NCI-H1105 (cell line): Measurements from ENCODE around the gene CTNND2.

Experiments
- DNase-seq: peaks from one replicate; lab custom pipeline; 2025; lab: John Stamatoyannopoulos, UW

Gene CTNND2

DNA sequence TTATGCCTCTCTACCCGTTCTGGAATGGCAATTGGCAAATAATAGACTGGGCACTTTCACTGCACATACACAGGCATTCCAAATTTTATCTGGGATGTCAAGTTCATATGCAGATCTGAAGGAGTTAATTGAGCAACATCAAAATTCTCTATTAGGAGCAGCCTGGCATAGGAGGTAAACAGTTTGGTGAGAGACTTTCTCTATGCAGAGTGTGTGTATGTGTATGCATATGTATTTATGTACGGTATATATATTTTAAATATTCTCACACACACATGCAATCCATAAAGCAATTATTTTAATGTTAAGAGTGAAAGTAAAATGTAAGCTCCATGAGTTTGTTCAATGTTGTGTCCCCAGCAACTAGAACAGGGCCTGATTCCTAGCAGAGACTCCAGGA is 517.8 kb downstream of the CTNND2 start:
- no peak for DNase-seq

DNA sequence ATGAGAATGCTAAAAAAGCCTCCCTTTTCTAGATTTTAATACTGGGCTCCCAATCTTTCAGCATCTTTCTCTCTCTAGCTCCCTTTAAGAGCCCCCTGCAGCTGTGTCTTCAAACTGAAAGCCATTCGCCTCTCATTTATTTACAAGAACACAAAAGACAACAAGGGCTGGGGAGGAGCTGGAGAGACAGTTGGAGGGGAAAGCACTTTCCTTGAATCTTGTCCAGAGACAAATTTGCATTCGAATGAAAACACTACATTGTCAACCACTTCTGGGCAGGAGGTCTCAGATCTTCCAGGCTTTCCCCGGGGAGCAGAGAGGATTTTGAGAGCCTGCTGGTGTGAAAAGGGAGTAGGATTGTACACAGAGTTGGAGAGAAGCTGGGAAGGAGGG is 518.3 kb downstream of the CTNND2 start:
- DNase-seq, result no peak

DNA sequence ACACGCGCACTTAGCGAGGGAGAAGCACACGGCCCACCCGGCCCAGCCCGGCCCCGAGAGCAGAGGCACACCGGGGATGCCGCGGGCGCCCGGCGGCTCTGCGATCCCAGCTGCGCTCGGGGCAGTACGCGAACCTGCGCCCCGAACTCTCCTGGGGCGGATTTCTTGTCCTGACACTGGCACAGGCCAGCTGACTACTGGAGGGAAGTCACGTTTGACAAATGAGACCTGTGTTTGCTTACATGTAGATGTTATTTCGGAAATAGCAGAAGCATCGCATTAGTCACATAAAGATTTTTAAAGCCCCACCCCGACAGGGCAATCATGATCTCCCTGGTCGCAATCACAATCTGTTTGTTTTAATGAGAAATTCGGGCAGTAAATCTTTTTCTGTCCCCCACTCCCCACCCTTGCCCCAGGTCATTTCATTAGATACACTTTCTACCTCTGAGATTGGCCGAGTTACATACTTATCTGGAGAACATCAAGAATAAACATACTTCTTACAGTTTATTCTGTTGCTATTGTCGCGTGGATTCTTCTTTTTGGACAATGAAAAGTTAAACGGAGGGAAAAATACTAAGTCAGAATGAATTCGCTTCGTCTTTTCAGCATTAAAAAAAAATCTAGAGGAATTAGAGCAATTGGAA is 518.9 kb downstream of the CTNND2 start:
- no peak for DNase-seq

DNA sequence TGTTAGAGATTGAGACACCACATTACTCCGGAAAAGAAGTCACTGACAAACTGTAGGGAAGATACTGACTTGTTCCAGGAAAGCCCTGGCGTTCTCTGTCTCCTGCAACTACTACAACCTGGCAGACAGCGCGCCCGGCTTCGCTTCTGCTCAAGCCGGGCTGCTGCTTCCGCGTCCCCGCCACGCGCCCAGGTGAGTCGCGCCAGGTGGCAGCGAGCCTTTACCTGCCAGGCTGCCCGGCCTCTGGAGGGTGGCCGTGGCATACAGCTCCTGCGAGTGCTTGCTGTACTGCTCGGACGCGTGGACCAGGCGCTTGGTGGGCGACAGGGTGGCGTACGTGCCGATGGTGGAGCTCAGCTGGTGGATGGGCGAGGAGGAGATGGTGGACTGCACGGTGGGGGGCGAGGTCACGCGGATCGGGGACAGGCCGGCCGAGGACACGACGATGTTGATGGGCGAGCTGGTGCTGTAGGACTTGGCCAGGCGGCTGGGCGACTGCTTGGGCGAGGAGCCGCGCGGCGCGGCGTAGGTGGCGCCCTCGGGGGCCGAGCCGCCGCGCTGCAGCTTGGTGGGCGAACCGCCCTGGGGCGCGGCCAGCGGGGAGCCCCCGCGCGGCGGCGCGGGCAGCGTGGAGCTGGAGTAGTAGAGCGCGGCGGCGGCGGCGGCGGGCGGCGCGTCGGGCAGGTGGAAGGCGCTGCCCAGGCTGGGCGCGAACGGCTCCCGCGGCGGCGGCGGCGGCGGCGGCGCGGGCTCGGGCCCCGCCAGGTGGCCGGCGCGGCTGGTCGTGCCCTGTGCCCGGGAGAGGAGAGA is 519.6 kb downstream of the CTNND2 start:
- DNase-seq, result peak; percentile 26

DNA sequence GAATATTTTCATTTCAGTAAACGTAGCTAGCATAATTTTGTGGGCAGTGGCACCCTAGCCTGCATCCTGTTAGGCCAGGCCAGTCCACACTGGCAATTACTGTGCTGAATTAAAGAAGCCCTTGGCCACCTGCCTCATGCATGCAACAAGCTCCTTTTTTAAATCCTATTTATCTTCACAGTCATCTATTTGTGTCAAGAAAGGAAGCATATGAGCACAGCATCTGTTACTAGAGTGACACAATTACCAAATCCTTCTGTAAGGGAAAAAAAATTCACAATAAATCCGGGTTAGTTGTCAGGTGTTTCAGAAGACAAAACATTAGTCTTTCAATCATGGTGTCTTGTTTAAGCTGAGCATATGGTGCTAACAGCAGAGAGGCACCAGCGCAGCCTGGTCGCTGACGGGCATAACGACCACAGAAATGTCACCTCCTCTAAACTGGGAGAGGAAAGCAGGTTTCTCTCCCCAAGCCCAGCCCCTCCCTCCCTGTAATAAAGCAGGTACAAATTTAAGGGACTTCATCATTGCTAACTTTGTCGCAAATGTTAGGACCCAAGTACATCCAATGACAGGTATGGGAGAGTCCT is 520.6 kb downstream of the CTNND2 start:
- DNase-seq, result no peak

DNA sequence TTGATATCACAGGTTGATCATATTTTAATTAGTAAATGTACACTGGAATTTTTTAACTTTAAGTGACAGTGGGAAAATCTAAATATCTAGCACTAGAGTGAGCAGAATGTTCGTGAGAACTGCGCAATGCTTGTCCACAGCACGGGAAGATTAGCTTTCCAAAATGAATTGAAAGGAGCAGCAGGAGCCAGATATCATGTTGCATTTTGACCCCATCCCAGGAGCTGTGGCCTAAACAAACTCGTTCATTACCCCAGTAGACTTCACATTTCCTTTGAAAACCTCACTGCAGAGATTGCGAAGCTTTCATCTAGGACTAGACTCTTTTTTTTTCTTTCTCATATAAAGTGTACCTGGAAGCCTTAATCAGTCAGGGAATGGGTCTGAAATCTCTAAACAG is 525.8 kb downstream of the CTNND2 start:
- no peak for DNase-seq

DNA sequence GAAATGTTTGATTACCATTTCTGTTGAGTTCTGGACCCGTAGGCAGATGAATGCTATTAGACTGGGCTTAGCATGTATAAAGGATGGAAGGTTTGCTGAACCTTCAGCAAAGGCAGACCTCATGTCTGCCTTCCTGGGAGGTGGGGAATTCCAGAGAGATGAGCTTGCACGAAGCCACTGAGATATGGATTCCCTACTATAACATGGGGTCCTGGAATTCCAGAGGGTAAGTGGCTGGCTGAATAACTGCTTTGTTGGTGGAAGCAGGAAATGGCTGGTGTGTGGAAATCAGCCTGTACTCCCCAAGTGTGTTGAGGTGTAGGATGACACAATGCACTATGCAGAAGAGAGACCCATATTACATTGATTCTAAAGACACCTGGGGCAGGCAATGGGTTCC is 526.4 kb downstream of the CTNND2 start:
- DNase-seq, result no peak

DNA sequence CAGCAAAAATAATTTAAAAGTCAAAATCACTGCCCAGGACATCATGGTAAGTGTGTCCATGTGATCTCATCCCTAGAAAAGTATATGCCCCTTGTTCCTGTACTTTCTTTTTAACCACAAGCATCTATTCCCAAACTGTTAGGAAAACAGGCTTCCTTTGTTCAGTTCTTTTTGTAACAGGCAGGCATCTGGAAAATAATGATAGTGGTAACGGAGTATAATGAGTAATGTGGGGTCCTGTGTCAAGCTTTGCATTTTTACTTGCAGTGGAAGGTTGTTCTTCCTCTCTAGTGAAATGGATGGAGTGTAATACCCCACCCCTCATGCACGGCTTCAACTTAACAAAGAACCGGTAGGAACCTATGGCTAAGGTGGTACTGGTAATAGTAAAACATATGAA is 532.1 kb downstream of the CTNND2 start:
- no peak for DNase-seq

DNA sequence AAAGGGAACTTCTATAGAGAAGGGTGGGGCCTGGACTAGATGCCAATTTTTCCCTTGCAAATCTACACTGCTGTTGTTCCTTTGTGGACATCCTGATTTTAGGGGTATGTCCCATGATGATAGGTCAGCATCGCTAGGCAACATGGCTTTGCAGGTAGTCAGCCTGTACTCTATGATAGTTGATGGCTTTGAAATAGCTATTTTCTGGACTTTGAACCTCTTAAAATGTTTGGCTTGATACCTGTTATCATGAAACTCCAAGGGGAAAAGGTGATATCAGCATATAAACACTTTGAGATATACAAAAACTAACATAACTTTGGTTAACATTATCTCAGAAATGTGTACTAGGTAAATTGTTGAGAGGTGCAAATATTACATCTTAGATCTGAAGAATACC is 533.2 kb downstream of the CTNND2 start:
- no peak for DNase-seq

DNA sequence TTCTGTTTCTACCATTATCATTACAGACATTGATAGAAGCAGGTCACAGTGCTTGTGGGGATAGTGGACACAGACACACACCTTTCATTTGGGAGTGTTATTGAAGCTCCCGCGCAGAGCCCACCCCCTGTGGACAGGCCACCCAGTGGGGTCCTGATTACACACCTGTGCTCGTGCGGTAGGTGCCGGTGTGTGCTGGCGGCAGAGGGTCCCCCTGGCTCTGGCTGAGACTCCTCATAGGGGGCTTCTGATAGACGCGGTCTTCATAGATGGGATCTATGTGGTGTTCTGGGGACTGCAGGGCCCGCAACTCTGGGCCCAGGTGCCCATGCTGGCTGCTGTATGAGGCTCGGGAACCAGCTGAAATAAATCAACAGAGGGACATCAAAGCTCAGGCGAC is 539.7 kb downstream of the CTNND2 start:
- no peak for DNase-seq

DNA sequence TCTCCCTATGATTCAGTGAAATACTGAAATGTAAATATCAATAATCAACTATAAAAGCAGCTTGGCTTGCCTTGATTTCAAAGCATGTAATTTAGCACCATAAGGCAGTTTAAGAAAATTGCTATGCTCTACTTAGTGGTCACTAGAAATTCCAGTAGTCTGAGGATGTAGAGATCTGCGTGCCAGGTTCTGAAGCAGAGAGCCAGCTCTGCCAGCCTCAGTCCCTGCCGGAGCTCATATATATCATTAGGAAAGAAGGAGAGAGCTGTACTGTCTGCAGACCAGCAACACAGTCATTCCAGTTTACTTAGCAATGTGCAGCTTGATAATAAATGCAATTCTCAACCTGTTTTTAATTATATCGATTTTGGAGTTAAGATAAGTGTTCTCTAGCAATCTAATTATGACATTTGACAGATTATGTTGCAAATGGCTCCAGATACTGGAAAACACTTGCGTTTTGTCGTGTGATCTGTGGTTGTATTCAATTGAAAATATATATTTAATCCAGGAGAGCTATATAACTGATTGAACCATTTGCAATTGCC is 540.5 kb downstream of the CTNND2 start:
- DNase-seq, result no peak

DNA sequence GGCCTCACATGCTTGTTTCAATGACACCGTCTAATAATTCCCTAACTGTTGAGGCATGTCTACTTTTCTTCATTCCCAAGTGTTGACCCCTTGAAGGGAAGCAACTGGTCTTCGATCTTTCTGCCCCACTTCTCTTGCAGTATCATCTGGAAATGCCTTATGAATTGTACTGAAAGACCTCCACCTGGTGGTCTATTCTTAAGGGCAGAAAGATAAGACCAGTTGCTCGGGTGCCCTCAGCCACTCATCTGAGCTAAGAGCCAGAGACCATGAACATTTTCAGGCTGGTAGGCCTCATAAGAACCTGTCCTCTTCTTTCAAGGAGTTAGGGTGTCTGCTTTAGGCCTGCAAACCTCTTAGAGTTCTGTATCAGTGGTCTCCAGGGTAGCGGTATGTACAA is 542.5 kb downstream of the CTNND2 start:
- DNase-seq, result no peak

DNA sequence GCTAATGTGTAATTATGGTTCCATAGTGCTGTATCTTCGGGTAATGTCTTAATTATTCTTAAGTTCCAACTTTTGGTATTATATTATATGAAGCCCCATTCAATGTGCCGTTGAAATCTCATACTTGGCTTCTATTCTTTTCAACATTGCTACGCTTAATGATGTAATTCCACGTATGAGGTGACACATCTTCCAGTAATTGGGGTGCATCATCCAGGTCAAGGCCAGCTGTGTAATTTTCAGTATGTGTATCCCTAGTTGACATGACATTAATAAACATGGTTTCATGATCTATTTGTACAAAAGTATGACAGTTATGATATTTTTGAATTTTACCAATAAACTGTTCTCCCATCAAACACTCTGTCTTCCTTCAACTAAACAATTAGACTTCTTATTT is 546.3 kb downstream of the CTNND2 start:
- no peak for DNase-seq

DNA sequence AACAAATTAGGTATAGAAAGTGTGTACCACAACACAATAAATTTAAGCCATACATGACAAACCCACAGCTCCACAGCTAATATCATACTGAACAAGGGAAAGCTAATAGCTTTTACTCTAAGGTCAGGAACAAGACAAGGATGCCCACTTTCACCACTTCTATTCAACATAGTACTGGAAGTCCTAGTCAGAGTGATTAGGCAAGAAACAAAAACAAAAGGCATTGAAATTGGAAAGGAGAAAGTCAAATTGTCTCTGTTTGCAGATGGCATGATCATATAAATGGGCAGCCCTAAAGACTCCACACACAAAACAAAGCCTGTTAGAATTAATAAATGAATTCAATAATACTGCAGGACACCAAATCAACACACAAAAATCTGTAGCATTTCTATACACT is 548.8 kb downstream of the CTNND2 start:
- DNase-seq, result no peak

DNA sequence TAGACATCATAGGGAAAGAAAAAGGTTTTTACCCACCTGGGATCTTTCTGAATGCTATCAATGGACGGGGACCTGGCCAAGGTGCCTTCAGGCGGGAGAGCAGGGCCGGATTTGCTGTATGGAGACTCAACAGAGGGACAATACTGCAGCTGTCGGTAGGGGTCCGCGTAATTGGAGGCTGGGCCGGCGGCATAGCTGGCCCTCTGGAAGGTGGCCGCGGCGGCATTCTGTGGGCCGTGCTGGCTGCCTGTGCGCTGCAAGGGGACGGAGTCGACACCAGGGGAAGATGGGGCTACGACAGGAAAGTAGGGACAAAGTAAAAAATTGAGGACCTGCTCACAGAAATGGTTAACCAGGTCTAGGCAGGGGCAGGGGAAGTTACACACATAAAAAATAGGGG is 557.9 kb downstream of the CTNND2 start:
- no peak for DNase-seq

DNA sequence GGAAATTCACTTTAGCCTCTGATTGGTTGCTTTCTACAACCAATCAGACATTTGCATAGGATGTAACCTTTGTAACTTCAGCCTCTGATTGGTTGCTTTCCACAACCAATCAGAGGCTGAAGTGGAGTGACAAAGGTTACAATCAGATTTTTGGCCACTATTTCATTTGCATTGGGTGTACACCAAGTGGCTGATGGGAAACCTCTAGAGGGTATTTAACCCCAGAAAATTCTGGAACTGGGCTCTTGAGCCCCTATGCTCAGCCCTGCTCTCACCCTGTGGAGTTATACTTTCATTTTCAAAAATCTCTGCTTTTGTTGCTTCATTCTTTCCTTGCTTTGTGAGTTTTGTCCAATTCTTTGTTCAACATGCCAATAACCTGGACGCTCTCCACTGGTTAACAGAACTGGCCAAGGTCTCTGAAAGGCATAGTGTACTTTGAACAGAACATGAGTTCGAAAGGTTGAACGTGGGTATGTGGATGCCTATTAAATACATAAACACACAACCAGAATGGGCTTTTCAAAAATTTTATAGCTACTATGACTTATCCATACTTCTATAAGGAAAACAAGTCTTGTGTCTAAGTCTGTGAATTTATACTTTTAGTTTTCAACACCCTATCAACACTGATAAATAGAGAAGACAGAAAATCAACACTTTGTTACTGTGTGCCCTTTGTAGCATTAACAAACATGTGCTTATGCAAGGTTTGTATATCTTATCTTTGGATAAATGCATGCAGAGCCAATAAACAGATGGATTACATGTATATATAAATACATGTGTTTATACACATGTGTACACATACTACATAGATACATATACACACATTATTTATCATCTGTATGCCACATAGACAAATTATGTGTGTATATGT is 568.1 kb downstream of the CTNND2 start:
- no peak for DNase-seq

DNA sequence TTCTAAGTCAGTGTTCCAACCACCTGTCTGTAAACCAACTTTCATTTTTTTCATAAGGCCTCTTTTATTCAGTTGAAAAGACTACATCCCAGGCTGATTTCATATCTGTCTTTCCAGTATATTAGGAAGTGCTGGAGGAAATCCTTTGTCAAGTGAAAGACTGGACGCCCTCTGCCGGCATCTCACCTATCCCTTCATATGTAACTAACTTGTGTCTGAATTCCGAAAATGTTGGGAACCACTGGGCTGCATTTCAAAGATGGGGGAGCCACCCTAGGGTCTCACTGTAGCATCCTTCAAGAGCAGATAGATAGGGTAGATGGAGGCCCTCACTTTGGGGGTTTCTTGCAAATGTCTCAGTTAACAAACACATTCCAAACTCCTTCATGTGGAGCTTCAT is 569.8 kb downstream of the CTNND2 start:
- no peak for DNase-seq

DNA sequence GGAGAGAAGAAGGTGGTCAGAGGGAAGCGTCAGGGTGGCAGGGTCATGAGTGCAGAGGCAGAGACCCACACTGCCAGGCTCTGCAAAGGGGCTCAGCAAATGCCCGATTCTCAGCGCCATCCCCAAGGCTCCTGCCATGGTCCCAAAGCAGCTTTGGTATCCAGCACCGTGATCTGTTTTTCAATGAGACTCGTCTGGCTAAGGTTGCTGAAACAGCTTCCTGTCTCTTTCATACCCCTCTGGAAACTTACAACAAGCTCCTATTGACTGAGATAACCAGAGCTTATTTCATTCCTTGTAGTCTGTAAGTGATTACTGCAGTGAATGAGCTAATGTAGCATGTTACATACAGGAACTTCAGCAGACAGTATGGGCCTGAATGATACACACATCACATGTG is 574.6 kb downstream of the CTNND2 start:
- no peak for DNase-seq

DNA sequence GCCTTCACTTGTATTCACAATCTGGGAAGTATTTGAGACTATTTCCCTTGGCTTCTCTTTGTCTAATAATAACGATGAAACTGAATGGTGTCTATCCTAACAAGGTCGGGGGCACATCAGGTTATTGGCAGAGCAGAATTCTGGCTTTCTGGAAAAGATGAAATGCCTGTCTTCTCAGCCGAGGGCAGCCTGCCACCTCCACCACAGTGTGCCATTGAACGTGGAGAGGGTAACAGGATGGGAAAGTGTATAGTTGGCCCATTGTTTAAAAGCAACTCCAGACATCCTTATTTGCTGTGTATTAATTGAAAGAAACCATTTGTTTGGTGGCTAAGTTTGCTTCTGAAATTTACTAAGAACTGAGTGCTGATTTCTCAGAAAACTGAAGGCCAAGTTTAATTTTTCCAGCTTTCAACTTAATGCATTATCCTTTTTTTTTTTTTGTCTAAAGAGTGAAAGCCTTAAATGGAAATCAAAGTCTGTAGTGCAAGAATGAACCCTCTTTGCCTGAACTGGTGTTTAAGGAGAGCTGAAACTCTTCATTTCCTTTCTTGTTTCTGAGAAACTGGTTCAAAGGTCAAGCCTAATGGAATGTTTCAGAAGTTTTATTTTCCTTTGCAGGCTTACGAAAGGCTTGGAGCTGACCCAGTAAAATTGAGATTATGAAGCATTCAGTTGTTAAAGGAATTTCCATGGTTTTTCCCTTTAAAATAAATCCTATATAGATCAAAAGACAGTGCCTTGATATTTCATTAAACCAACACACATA is 579.5 kb downstream of the CTNND2 start:
- no peak for DNase-seq

DNA sequence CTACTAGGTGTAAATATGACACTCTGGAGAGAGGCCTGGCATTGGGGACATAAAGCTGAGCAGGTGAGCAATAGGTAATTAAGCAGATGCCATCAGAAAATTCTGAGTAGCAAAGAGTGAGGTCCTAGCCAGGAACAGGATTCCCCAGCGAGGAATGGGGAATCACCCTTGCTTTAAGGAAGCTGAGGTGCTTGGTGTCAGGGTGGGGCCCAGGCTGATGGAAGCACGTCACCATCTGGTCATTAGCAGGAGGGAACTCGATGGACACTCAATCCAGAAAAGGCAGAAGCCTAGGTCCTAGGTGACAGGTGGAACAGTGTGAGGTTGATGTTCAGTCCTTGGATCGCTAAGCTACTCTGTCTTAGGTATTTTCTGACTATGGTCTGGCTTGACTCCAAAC is 580.5 kb downstream of the CTNND2 start:
- no peak for DNase-seq

DNA sequence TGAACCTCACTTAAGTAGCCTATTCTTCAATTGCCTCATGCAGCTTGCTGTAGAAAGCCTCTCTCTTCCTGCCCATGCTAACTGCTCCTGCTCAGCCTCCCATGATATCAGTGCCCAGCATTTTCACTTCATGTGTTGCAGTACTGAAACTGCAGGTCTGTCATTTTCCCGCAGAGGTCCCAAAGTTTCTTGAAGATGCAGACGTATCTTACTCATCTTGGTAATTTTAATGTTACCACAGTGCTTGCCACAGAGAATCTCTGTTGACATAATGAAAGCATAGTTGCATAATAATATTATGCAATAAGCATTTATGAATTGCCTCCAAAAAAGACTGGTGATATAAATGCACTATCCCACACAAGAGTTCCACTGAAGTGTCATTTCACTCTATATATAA is 582.1 kb downstream of the CTNND2 start:
- DNase-seq, result no peak
